SK-N-SH treated with all-trans-retinoic acid at 6 μM for 48 hours (cell line): ENCODE data around the gene SYCE1L.
"Not testable (repeated sequence)": the region's sequence is repeated elsewhere in the genome, so short reads cannot be mapped to it uniquely, and the experiment has no call there.

ENCODE experiments used
- ATAC-seq: fragments of 200-7000 bp; cut with Tn5 transposase; 3 replicates; pipeline ENCODE4 v1.9.1; 2020; ENCODE audit warnings: mild to moderate bottlenecking, moderate library complexity
- ARNTL ChIP-seq: fragments of 450-650 bp; formaldehyde crosslinking; IDR thresholded peaks from 2 replicates; pipeline ENCODE4 v1.5.0; 2020; ENCODE audit warnings: low read depth, mild to moderate bottlenecking, moderate library complexity, borderline replicate concordance
- CSDC2 ChIP-seq: fragments of 250-450 bp; sonication (Bioruptor Pico); IDR thresholded peaks from 2 replicates; pipeline ENCODE4 v1.5.0; 2020; ENCODE audit warnings: mild to moderate bottlenecking, moderate library complexity
- ESRRG ChIP-seq: fragments of 250-450 bp; sonication (Bioruptor Pico); IDR thresholded peaks from 2 replicates; pipeline ENCODE4 v1.6.1; 2021; ENCODE audit warnings: mild to moderate bottlenecking
- GLIS3 ChIP-seq: fragments of 250-450 bp; sonication (Bioruptor Pico); IDR thresholded peaks from 2 replicates; pipeline ENCODE4 v1.5.0; 2020; ENCODE audit warnings: mild to moderate bottlenecking, moderate library complexity
- ISL1 ChIP-seq: fragments of 250-450 bp; sonication (Bioruptor Pico); IDR thresholded peaks from 2 replicates; pipeline ENCODE4 v2.1.2; 2022; ENCODE audit warnings: mild to moderate bottlenecking, moderate library complexity
- OSR1 ChIP-seq: fragments of 250-450 bp; sonication (Bioruptor Pico); IDR thresholded peaks from 2 replicates; pipeline ENCODE4 v1.8.0; 2022; ENCODE audit warnings: moderate library complexity, mild to moderate bottlenecking, inconsistent platforms
- POU6F1 ChIP-seq: fragments of 250-450 bp; sonication (Bioruptor Pico); IDR thresholded peaks from 2 replicates; pipeline ENCODE4 v1.8.0; 2021; ENCODE audit warnings: low read depth, mild to moderate bottlenecking, moderate library complexity, borderline replicate concordance
- PPARA ChIP-seq: fragments of 250-450 bp; sonication (Bioruptor Pico); IDR thresholded peaks from 2 replicates; pipeline ENCODE4 v1.5.0; 2020; ENCODE audit warnings: mild to moderate bottlenecking, borderline replicate concordance
- RARB ChIP-seq: fragments of 250-450 bp; sonication (Bioruptor Pico); IDR thresholded peaks from 2 replicates; pipeline ENCODE4 v1.8.0; 2021; ENCODE audit warnings: mild to moderate bottlenecking, moderate library complexity
- SNAI2 ChIP-seq: fragments of 250-450 bp; sonication (Bioruptor Pico); IDR thresholded peaks from 2 replicates; pipeline ENCODE4 v1.5.0; 2020; ENCODE audit warnings: mild to moderate bottlenecking, moderate library complexity
- TCF4 ChIP-seq: fragments of 250-450 bp; sonication (Bioruptor Pico); IDR thresholded peaks from 2 replicates; pipeline ENCODE4 v1.8.0; 2021; ENCODE audit warnings: mild to moderate bottlenecking, moderate library complexity, borderline replicate concordance
- TOX ChIP-seq: fragments of 250-450 bp; sonication (Bioruptor Pico); IDR thresholded peaks from 2 replicates; pipeline ENCODE4 v1.8.0; 2021; ENCODE audit warnings: mild to moderate bottlenecking, moderate library complexity, borderline replicate concordance
- ZC3H10 ChIP-seq: fragments of 250-450 bp; sonication (Bioruptor Pico); IDR thresholded peaks from 2 replicates; pipeline ENCODE4 v1.5.1; 2021; ENCODE audit warnings: mild to moderate bottlenecking, moderate library complexity
- ZFP3 ChIP-seq: fragments of 250-450 bp; sonication (Bioruptor Pico); IDR thresholded peaks from 2 replicates; pipeline ENCODE4 v1.5.0; 2020; ENCODE audit warnings: mild to moderate bottlenecking, moderate library complexity
- ZFP30 ChIP-seq: fragments of 450-650 bp; formaldehyde crosslinking; IDR thresholded peaks from 2 replicates; pipeline ENCODE4 v1.5.0; 2022; ENCODE audit warnings: mild to moderate bottlenecking, moderate library complexity
- ZNF565 ChIP-seq: fragments of 450-650 bp; formaldehyde crosslinking; conservative IDR thresholded peaks from 2 replicates; pipeline ENCODE4 v1.5.0; 2020; ENCODE audit warnings: low read depth, mild to moderate bottlenecking, moderate library complexity
- ZNF70 ChIP-seq: fragments of 450-650 bp; formaldehyde crosslinking; IDR thresholded peaks from 2 replicates; pipeline ENCODE4 v1.5.0; 2020; ENCODE audit warnings: mild to moderate bottlenecking, moderate library complexity
- TF ChIP-seq, protein P1 (sequence below): fragments of 250-450 bp; sonication (Bioruptor Pico); IDR thresholded peaks from 2 replicates; pipeline ENCODE4 v1.5.0; 2020; ENCODE audit warnings: mild to moderate bottlenecking, moderate library complexity
- TF ChIP-seq, protein P2 (sequence below): fragments of 250-450 bp; sonication (Bioruptor Pico); IDR thresholded peaks from 2 replicates; pipeline ENCODE4 v1.5.1; 2021; ENCODE audit warnings: mild to moderate bottlenecking, moderate library complexity
- TF ChIP-seq, protein P3 (sequence below): fragments of 250-450 bp; sonication (Bioruptor Pico); IDR thresholded peaks from 2 replicates; pipeline ENCODE4 v1.5.1; 2020; ENCODE audit warnings: low read depth, mild to moderate bottlenecking, moderate library complexity
- TF ChIP-seq, protein P4 (sequence below): fragments of 250-450 bp; sonication (Bioruptor Pico); IDR thresholded peaks from 2 replicates; pipeline ENCODE4 v1.8.0; 2020; ENCODE audit warnings: mild to moderate bottlenecking, moderate library complexity, borderline replicate concordance

Gene SYCE1L

GRCh38 chr16:77172951-77173350 lies 26.3 kb upstream of the SYCE1L start:
- no peak for ATAC-seq

GRCh38 chr16:77183137-77183536 lies 16.1 kb upstream of the SYCE1L start:
- no peak for ATAC-seq
- TF ChIP-seq PPARA (CRISPR knock-in tag) (no peak), ZC3H10 (CRISPR knock-in tag) (no peak), POU6F1 (no peak), ZFP3 (no peak), RARB (no peak), ISL1 (CRISPR knock-in tag) (no peak), OSR1 (CRISPR knock-in tag) (no peak), ZFP30 (CRISPR knock-in tag) (no peak), TOX (CRISPR knock-in tag) (no peak), SNAI2 (CRISPR knock-in tag) (no peak), ARNTL (CRISPR knock-in tag) (no peak), ZNF565 (CRISPR knock-in tag) (no peak), CSDC2 (CRISPR knock-in tag) (no peak), GLIS3 (no peak), TCF4 (no peak)
- TF ChIP-seq, protein P1, sequence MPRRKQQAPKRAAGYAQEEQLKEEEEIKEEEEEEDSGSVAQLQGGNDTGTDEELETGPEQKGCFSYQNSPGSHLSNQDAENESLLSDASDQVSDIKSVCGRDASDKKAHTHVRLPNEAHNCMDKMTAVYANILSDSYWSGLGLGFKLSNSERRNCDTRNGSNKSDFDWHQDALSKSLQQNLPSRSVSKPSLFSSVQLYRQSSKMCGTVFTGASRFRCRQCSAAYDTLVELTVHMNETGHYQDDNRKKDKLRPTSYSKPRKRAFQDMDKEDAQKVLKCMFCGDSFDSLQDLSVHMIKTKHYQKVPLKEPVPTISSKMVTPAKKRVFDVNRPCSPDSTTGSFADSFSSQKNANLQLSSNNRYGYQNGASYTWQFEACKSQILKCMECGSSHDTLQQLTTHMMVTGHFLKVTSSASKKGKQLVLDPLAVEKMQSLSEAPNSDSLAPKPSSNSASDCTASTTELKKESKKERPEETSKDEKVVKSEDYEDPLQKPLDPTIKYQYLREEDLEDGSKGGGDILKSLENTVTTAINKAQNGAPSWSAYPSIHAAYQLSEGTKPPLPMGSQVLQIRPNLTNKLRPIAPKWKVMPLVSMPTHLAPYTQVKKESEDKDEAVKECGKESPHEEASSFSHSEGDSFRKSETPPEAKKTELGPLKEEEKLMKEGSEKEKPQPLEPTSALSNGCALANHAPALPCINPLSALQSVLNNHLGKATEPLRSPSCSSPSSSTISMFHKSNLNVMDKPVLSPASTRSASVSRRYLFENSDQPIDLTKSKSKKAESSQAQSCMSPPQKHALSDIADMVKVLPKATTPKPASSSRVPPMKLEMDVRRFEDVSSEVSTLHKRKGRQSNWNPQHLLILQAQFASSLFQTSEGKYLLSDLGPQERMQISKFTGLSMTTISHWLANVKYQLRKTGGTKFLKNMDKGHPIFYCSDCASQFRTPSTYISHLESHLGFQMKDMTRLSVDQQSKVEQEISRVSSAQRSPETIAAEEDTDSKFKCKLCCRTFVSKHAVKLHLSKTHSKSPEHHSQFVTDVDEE (CRISPR knock-in tag) = no peak
- TF ChIP-seq, protein P2, sequence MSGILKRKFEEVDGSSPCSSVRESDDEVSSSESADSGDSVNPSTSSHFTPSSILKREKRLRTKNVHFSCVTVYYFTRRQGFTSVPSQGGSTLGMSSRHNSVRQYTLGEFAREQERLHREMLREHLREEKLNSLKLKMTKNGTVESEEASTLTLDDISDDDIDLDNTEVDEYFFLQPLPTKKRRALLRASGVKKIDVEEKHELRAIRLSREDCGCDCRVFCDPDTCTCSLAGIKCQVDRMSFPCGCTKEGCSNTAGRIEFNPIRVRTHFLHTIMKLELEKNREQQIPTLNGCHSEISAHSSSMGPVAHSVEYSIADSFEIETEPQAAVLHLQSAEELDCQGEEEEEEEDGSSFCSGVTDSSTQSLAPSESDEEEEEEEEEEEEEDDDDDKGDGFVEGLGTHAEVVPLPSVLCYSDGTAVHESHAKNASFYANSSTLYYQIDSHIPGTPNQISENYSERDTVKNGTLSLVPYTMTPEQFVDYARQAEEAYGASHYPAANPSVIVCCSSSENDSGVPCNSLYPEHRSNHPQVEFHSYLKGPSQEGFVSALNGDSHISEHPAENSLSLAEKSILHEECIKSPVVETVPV = no peak

More at GRCh38 chr16:77172951-77173350, 26.3 kb upstream of the SYCE1L start:
- TF ChIP-seq SNAI2 (CRISPR knock-in tag) = no peak
- TF ChIP-seq, protein P3, sequence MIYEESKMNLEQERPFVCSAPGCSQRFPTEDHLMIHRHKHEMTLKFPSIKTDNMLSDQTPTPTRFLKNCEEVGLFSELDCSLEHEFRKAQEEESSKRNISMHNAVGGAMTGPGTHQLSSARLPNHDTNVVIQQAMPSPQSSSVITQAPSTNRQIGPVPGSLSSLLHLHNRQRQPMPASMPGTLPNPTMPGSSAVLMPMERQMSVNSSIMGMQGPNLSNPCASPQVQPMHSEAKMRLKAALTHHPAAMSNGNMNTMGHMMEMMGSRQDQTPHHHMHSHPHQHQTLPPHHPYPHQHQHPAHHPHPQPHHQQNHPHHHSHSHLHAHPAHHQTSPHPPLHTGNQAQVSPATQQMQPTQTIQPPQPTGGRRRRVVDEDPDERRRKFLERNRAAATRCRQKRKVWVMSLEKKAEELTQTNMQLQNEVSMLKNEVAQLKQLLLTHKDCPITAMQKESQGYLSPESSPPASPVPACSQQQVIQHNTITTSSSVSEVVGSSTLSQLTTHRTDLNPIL (CRISPR knock-in tag) = no peak
- TF ChIP-seq OSR1 (CRISPR knock-in tag) = no peak
- no peak for TF ChIP-seq TCF4
- TF ChIP-seq ZFP3 = no peak
- no peak for TF ChIP-seq ZNF70 (CRISPR knock-in tag)
- TF ChIP-seq, protein P4, sequence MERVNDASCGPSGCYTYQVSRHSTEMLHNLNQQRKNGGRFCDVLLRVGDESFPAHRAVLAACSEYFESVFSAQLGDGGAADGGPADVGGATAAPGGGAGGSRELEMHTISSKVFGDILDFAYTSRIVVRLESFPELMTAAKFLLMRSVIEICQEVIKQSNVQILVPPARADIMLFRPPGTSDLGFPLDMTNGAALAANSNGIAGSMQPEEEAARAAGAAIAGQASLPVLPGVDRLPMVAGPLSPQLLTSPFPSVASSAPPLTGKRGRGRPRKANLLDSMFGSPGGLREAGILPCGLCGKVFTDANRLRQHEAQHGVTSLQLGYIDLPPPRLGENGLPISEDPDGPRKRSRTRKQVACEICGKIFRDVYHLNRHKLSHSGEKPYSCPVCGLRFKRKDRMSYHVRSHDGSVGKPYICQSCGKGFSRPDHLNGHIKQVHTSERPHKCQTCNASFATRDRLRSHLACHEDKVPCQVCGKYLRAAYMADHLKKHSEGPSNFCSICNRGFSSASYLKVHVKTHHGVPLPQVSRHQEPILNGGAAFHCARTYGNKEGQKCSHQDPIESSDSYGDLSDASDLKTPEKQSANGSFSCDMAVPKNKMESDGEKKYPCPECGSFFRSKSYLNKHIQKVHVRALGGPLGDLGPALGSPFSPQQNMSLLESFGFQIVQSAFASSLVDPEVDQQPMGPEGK (CRISPR knock-in tag) = no peak
- no peak for TF ChIP-seq ESRRG (CRISPR knock-in tag)

GRCh38 chr16:77186298-77186697 lies 12.9 kb upstream of the SYCE1L start:
- not testable (repeated sequence) for ATAC-seq

DNA sequence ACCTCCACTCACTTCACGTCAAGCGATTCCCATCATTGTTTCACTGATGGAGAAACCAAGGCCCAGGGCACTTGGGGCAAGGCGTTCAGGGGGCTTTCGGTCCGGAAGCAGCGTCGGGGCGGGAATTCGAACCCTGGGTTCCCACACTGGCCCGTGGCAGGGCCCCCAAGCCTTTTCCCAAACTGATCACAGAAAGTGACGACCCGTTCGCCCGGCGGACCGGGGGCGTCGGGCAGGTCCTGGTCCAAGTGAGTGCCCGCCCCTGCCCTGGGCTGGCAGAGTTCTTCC lies 9.1 kb upstream of the SYCE1L start:
- TF ChIP-seq ISL1 (CRISPR knock-in tag) (no peak), PPARA (CRISPR knock-in tag) (no peak), SNAI2 (CRISPR knock-in tag) (no peak), TCF4 (no peak), ZC3H10 (CRISPR knock-in tag) (no peak), GLIS3 (no peak)
- TF ChIP-seq, protein P4 (CRISPR knock-in tag) = no peak

More for the DNA sequence above, 9.1 kb upstream of the SYCE1L start:
- no peak for ATAC-seq
